Pulmonary artery endothelial cell (primary cell): Measurements from ENCODE around the gene DALRD3. TPM values are rescaled to one million over a fixed set of nuclear protein-coding genes. Genes with fewer than 3 reads are reported as not detected.
A peak's percentile ranks its signal among the peaks of the same experiment; 100 is the strongest.
"Not testable (repeated sequence)": the region's sequence is repeated elsewhere in the genome, so short reads cannot be mapped to it uniquely, and the experiment has no call there.

ENCODE experiments used
- DNase-seq: peaks from one replicate; pipeline ENCODE4 v3.0.0-alpha.2; 2011; ENCODE audit warnings: low read depth, low spot score
- total RNA-seq: library from RNA; depleted of rRNA; stranded (reverse); fragments of >200 nt; gene quantifications from 2 replicates; pipeline ENCODE4 v1.2.3, GENCODE V29; 2014

DALRD3 gene
- total RNA-seq, 1 donor from 2014 or later, result 48.5 TPM

- peak; percentile 75 for DNase-seq
Observed at GRCh38 chr3:49021813-49022687, 3.7 kb upstream of the DALRD3 start, which contains the start of gene NDUFAF3. Gene NDUFAF3 (plus strand): TSS chr3:49022121. CDS start chr3:49022145, 24 bp downstream.

GRCh38 chr3:49021213-49021812, 2.9 kb upstream of the DALRD3 start:
- DNase-seq, result peak; percentile 83

GRCh38 chr3:49020330-49021212, 2.2 kb upstream of the DALRD3 start:
- DNase-seq, result no peak

GRCh38 chr3:49019941-49020329, 1.6 kb upstream of the DALRD3 start:
- DNase-seq, result no peak

- DNase-seq, result no peak
Observed at GRCh38 chr3:49018707-49019006, 277 bp upstream of the DALRD3 start.

GRCh38 chr3:49017229-49017970, 980 bp downstream of the DALRD3 start:
- no peak for DNase-seq

- no peak for DNase-seq
Observed at GRCh38 chr3:49016414-49017228, 1.8 kb downstream of the DALRD3 start.

- DNase-seq, result no peak
Observed at GRCh38 chr3:49015765-49016164, 2.6 kb downstream of the DALRD3 start.

GRCh38 chr3:49015072-49015471, 3.3 kb downstream of the DALRD3 start:
- DNase-seq, result no peak

- no peak for DNase-seq
Observed at GRCh38 chr3:49013738-49014660, 4.4 kb downstream of the DALRD3 start.

GRCh38 chr3:49013113-49013737, 5.2 kb downstream of the DALRD3 start:
- no peak for DNase-seq

- DNase-seq, result no peak
Observed at GRCh38 chr3:49012441-49013017, 5.9 kb downstream of the DALRD3 start.

GRCh38 chr3:49009396-49009795, 9.0 kb downstream of the DALRD3 start:
- no peak for DNase-seq

GRCh38 chr3:49008627-49009026, 9.8 kb downstream of the DALRD3 start:
- not testable (repeated sequence) for DNase-seq

GRCh38 chr3:49007771-49008528, 10.4 kb downstream of the DALRD3 start:
- DNase-seq, result no peak

GRCh38 chr3:49007068-49007770, 11.2 kb downstream of the DALRD3 start, which contains the start of gene WDR6:
Gene WDR6 (plus strand): TSS chr3:49007391. CDS start chr3:49007432, 41 bp downstream.
- peak; percentile 93 for DNase-seq
